Endothelial cell of umbilical vein (primary cell): Measurements from ENCODE around the gene TARS2. TPM values are rescaled to one million over a fixed set of nuclear protein-coding genes. Genes with fewer than 3 reads are reported as not detected.

ENCODE experiments used
- BruUV-seq: library from RNA; stranded (reverse); fragments of 400-500 nt; replicated peaks from 2 replicates; lab custom pipeline; 2021; lab: Mats Ljungman, UMichigan
- CTCF ChIA-PET: fragments of 300-600, 350-600 bp; sonication (Branson Sonifier 250); formaldehyde crosslinking; loops from one replicate; lab custom pipeline; 2021; ENCODE audit warnings: antibody characterized with exemption, inconsistent platforms; lab: Charles Lee
- POLR2A ChIA-PET: fragments of 300-600, 350-600 bp; sonication (Branson Sonifier 250); formaldehyde crosslinking; loops from one replicate; lab custom pipeline; 2021; ENCODE audit warnings: antibody characterized with exemption, inconsistent platforms; lab: Charles Lee
- DNase-seq: peaks from one replicate; pipeline ENCODE4 v3.0.0-alpha.2; 2011; ENCODE audit warnings: low read depth, low spot score
- FAIRE-seq: peaks from 2 replicates; lab custom pipeline; 2011; peaks lifted over from hg19 to GRCh38; lab: Jason Lieb, UNC
- H2AFZ ChIP-seq: 2 replicates; pipeline ENCODE4 v1.6.0; 2012; ENCODE audit warnings: low read depth, low read length, control low read depth, inconsistent platforms
- H3K27ac ChIP-seq: 2 replicates; pipeline ENCODE4 v1.5.1; 2011; ENCODE audit warnings: low read depth, mild to moderate bottlenecking, control low read depth, low read length, moderate library complexity; ENCODE audit not compliant: insufficient read depth
- H3K27me3 ChIP-seq, 2 experiments: 2 replicates each; pipeline versions ENCODE4 v1.6.0 to v1.6.1; 2011; ENCODE audit warnings: low read length in 2 of 2, mixed read lengths in 1 of 2; ENCODE audit not compliant: control insufficient read depth in 2 of 2, insufficient read depth in 2 of 2
- H3K36me3 ChIP-seq, 2 experiments: 2 replicates in 1 of 2; 3 replicates in 1 of 2; pipeline ENCODE4 v1.5.1; 2011; ENCODE audit warnings: low read length in 2 of 2, mild to moderate bottlenecking in 1 of 2, moderate library complexity in 1 of 2; ENCODE audit not compliant: control insufficient read depth in 2 of 2, insufficient read depth in 2 of 2; ENCODE audit errors: extremely low read depth in 1 of 2
- H3K4me1 ChIP-seq: 3 replicates; pipeline ENCODE4 v1.5.1; 2011; ENCODE audit warnings: mild to moderate bottlenecking, low read length; ENCODE audit not compliant: control insufficient read depth, insufficient read depth; ENCODE audit errors: extremely low read depth
- H3K4me2 ChIP-seq: 2 replicates; pipeline ENCODE4 v1.6.1; 2011; ENCODE audit warnings: low read length, control low read depth, mixed read lengths; ENCODE audit not compliant: insufficient read depth
- H3K4me3 ChIP-seq, 3 experiments: fragments of 200-600 bp in 1 of 3; sonication (generic), shearing (Covaris generic) in 1 of 3; replicated peaks in 1 of 3; 2 replicates each; pipeline ENCODE4 v1.5.1; 2011 to 2016; ENCODE audit warnings: control low read depth in 3 of 3, low read length in 3 of 3, mild to moderate bottlenecking in 2 of 3, inconsistent platforms in 1 of 3, low read depth in 1 of 3, moderate library complexity in 1 of 3; ENCODE audit not compliant: insufficient read depth in 1 of 3
- H3K79me2 ChIP-seq: 2 replicates; pipeline ENCODE4 v1.6.0; 2012; ENCODE audit warnings: low read length, inconsistent platforms; ENCODE audit not compliant: control insufficient read depth, insufficient read depth
- H3K9ac ChIP-seq: replicated peaks from 2 replicates; pipeline ENCODE3; 2011; ENCODE audit warnings: low read length, control low read depth; ENCODE audit not compliant: insufficient read depth; ENCODE audit errors: extremely low read depth
- H3K9me1 ChIP-seq: replicated peaks from 3 replicates; pipeline ENCODE4 v1.6.0; 2011; ENCODE audit warnings: mild to moderate bottlenecking, low read length; ENCODE audit not compliant: control insufficient read depth, insufficient read depth; ENCODE audit errors: extremely low read depth
- H3K9me3 ChIP-seq: replicated peaks from 2 replicates; pipeline ENCODE4 v1.5.1; 2012; ENCODE audit warnings: low read length, inconsistent platforms; ENCODE audit not compliant: control insufficient read depth, insufficient read depth
- H4K20me1 ChIP-seq: replicated peaks from 2 replicates; pipeline ENCODE3; 2011; ENCODE audit warnings: mild to moderate bottlenecking, low read length; ENCODE audit not compliant: control insufficient read depth, insufficient read depth; ENCODE audit errors: extremely low read depth
- CTCF ChIP-seq, 2 donors: IDR thresholded peaks; 1 replicate in 1 of 2; 2 replicates in 1 of 2; pipeline ENCODE4 v1.5.1; 2011; ENCODE audit warnings: low read length in 2 of 2, mild to moderate bottlenecking in 2 of 2, moderate library complexity in 2 of 2, control low read depth in 1 of 2, inconsistent platforms in 1 of 2, low read depth in 1 of 2; ENCODE audit not compliant: insufficient read depth in 1 of 2; ENCODE audit errors: extremely low read depth in 1 of 2
- EZH2 ChIP-seq: IDR thresholded peaks from 2 replicates; pipeline ENCODE4 v1.6.1; 2012; ENCODE audit warnings: borderline replicate concordance, low read depth, mild to moderate bottlenecking, moderate library complexity, low read length, inconsistent platforms; ENCODE audit not compliant: severe bottlenecking
- FOS ChIP-seq: IDR thresholded peaks from 2 replicates; pipeline ENCODE4 v1.6.1; 2011; ENCODE audit warnings: mild to moderate bottlenecking, low read length, moderate library complexity, borderline replicate concordance; ENCODE audit not compliant: insufficient read depth
- GATA2 ChIP-seq: IDR thresholded peaks from 2 replicates; pipeline ENCODE4 v1.7.0; 2011; ENCODE audit warnings: low read depth, mild to moderate bottlenecking, moderate library complexity, mixed read lengths, low read length; ENCODE audit not compliant: insufficient read length, insufficient read depth
- JUN ChIP-seq: IDR thresholded peaks from 2 replicates; pipeline ENCODE4 v1.6.1; 2011; ENCODE audit warnings: borderline replicate concordance, low read depth; ENCODE audit not compliant: insufficient read length, insufficient read depth
- MAX ChIP-seq: IDR thresholded peaks from 2 replicates; pipeline ENCODE4 v1.6.1; 2011; ENCODE audit not compliant: insufficient read depth, insufficient read length
- MYC ChIP-seq: IDR thresholded peaks from one replicate; pipeline ENCODE4 v1.6.1; 2011; ENCODE audit warnings: mild to moderate bottlenecking, low read depth, low read length
- POLR2A ChIP-seq: IDR thresholded peaks from 2 replicates; pipeline ENCODE4 v1.6.1; 2012; ENCODE audit warnings: low read depth, mild to moderate bottlenecking, control low read depth, low read length
- POLR2AphosphoS5 ChIP-seq: IDR thresholded peaks from 2 replicates; pipeline ENCODE4 v1.6.1; 2012; ENCODE audit warnings: low read depth, mild to moderate bottlenecking, control low read depth, low read length, moderate library complexity; ENCODE audit not compliant: insufficient read depth
- dilution Hi-C: fragments of 300-500 bp; cut with MboI; formaldehyde crosslinking; loops from one replicate; pipeline ENCODE4 v1.15.0; 2019; ENCODE audit warnings: low sequenced_read_pairs; ENCODE audit not compliant: extremely low pct_ligation_motif_present
- intact Hi-C: fragments of 100-400 bp; cut with micrococcal nuclease; formaldehyde crosslinking; loops from one replicate; pipeline ENCODE4 v1.10.0; 2022
- polyA plus RNA-seq, 4 experiments: library from polyadenylated mRNA; depleted of rRNA in 3 of 4; stranded (reverse) in 3 of 4; unstranded in 1 of 4; fragments of >200 nt; gene quantifications; 2 replicates each; pipeline versions ENCODE4 v1.2.1 to v1.2.3, GENCODE V29; 2011 to 2012; ENCODE audit warnings: missing spikeins in 1 of 4
- total RNA-seq: library from RNA; stranded (reverse); gene quantifications from 2 replicates; pipeline ENCODE4 v1.2.3, GENCODE V29; 2021

Gene TARS2
- total and polyA plus RNA-seq, 2 donors (not counting 3 experiments of a cell fraction or from before 2014, with no cell fraction given), result 21.5 to 22.0 TPM

DNA sequence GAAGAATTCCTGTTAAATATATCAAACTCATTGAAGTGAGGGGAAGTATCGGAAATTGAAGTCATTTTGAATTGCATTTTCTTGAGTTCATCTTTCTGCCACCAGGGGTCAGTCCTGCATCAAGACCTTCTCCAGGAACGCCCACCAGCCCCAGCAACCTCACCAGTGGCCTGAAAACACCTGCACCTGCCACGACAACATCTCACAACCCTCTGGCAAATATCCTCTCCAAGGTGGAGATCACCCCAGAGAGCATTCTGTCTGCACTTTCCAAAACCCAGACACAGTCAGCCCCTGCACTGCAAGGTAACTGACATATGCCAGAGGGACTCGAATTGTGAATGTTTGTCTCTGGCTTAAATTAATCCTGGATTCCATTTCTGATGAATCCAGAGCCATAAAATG, 22.8 kb upstream of the TARS2 start:
- no peaks in the 10 kb centered on the region for H4K20me1 ChIP-seq
- no peak overlapping the region for H3K4me3 ChIP-seq
- no peak overlapping the region for H3K27ac ChIP-seq
- ChIA-PET POLR2A (no interaction called here), CTCF (interaction anchor here (1.4 to 1.7 kb wide), 2 partner anchors 53 to 68 kb away, joined by 6 to 19 read pairs; no protein-coding TSS in a partner anchor)
- BruUV-seq, result no TSS peak
- FAIRE-seq (peak; percentile 82), DNase-seq (peak; percentile 71)
- H3K9me1 ChIP-seq, result no peaks in the 10 kb centered on the region
- no peak for TF ChIP-seq FOS
- no peak for TF ChIP-seq JUN
- TF ChIP-seq CTCF (IDR thresholded peaks at IDR 0.05; ENCODE audit: extremely low read depth in 1 of 2, insufficient read depth in 1 of 2, low read depth in 1 of 2, low read length in 2 of 2), result peak; percentile 69 to 71
- H3K9ac ChIP-seq, result no peak overlapping the region
- H3K9me3 ChIP-seq, result no peaks in the 10 kb centered on the region
- no peak overlapping the region for H3K4me2 ChIP-seq
- dilution Hi-C loops (no loop called here), intact Hi-C loops (loop anchor here (1.0 to 5.0 kb wide), 7 partner anchors 53 to 346 kb away; partner anchors contain the start of genes ADAMTSL4 and FALEC)
- peaks cover 0 to 2% of the 10 kb centered on the region in 2 experiments for H3K36me3 ChIP-seq
- no peaks in the 10 kb centered on the region for H3K79me2 ChIP-seq
- no peak overlapping the region for H2AFZ ChIP-seq
- H3K4me1 ChIP-seq, result peaks cover 2% of the 10 kb centered on the region
- H3K27me3 ChIP-seq, result no peaks in the 10 kb centered on the region

- dilution Hi-C loops (no loop called here), intact Hi-C loops (no loop called here)
- no peaks in the 10 kb centered on the region for H3K4me1 ChIP-seq
- ChIA-PET POLR2A (no interaction called here), CTCF (no interaction called here)
- no peak overlapping the region for H2AFZ ChIP-seq
- H3K36me3 ChIP-seq, result peaks cover 4 to 17% of the 10 kb centered on the region in 2 experiments
- H3K27ac ChIP-seq, result no peak overlapping the region
- H3K27me3 ChIP-seq, result no peaks in the 10 kb centered on the region
- no peak for DNase-seq
- H3K9me3 ChIP-seq, result no peaks in the 10 kb centered on the region
- no peak overlapping the region for H3K4me2 ChIP-seq
- no peak for TF ChIP-seq JUN
- TF ChIP-seq CTCF (IDR thresholded peaks at IDR 0.05; ENCODE audit: extremely low read depth in 1 of 2, insufficient read depth in 1 of 2, low read depth in 1 of 2, low read length in 2 of 2), result no peak
- TF ChIP-seq FOS, result no peak
- TF ChIP-seq MAX, result no peak
- TF ChIP-seq POLR2A, result no peak
- no peak for TF ChIP-seq EZH2
- no peak for TF ChIP-seq MYC
- TF ChIP-seq POLR2AphosphoS5, result no peak
- no peak for TF ChIP-seq GATA2
- no peaks in the 10 kb centered on the region for H4K20me1 ChIP-seq
- H3K9ac ChIP-seq, result no peak overlapping the region
- H3K4me3 ChIP-seq, result no peak overlapping the region
- no peak for FAIRE-seq
- no peaks in the 10 kb centered on the region for H3K79me2 ChIP-seq
- BruUV-seq, result no TSS peak
- H3K9me1 ChIP-seq, result no peaks in the 10 kb centered on the region
Measured at GRCh38 chr1:150466964-150467363, 20.3 kb upstream of the TARS2 start.
